Neural crest cell (in vitro differentiated cells): ENCODE data around the gene PATE2. TPM values are rescaled to one million over a fixed set of nuclear protein-coding genes. Genes with fewer than 3 reads are reported as not detected.

Experiments used
- total RNA-seq: library from RNA; stranded (reverse); gene quantifications from 2 replicates; pipeline ENCODE4 v1.2.1, GENCODE V29; 2021

PATE2 gene
- total RNA-seq, 1 donor from 2014 or later: 0.70 TPM

Other genes starting within 250 kb of the PATE2 start
- 114 and 121 TPM in 2 replicates for gene EI24, start 209.4 kb downstream of the PATE2 start, total RNA-seq
- gene STT3A, start 186.0 kb downstream of the PATE2 start, total RNA-seq: 133 and 144 TPM in 2 replicates
- gene CHEK1, start 153.7 kb downstream of the PATE2 start, total RNA-seq: 105 and 106 TPM in 2 replicates
- 0.73 and 1.2 TPM in 2 replicates for gene ACRV1, start 98.0 kb downstream of the PATE2 start, total RNA-seq
- gene PATE1, start 32.5 kb downstream of the PATE2 start, total RNA-seq: not detected in 2 replicates
- gene PATE3, start 9.3 kb upstream of the PATE2 start, total RNA-seq: not detected in 2 replicates
- not detected in 2 replicates for gene PATE4, start 54.5 kb upstream of the PATE2 start, total RNA-seq
- 7.1 and 7.7 TPM in 2 replicates for gene HYLS1, start 108.8 kb upstream of the PATE2 start, total RNA-seq
- gene PUS3, start 124.4 kb upstream of the PATE2 start, total RNA-seq: 14.9 and 17.4 TPM in 2 replicates
- 1.4 and 2.3 TPM in 2 replicates for gene DDX25, start 125.7 kb upstream of the PATE2 start, total RNA-seq
- gene VSIG10L2, start 167.2 kb upstream of the PATE2 start, total RNA-seq: not detected in 2 replicates